OCI-LY1 (cell line): Measurements from ENCODE around the gene CD55.

Source experiments
- EZH2 ChIP-seq: fragments of 200-600 bp; sonication (generic), shearing (Covaris generic); IDR thresholded peaks from 2 replicates; pipeline ENCODE4 v1.8.0; 2017; ENCODE audit warnings: borderline replicate concordance, mixed run types, mild to moderate bottlenecking, antibody characterized with exemption, low read length, moderate library complexity, mixed read lengths
- TF ChIP-seq, protein P1 (sequence below): fragments of 200-600 bp; sonication (generic), shearing (Covaris generic); IDR thresholded peaks from 2 replicates; pipeline ENCODE4 v1.5.1; 2017; ENCODE audit warnings: mild to moderate bottlenecking, antibody characterized with exemption, low read length, moderate library complexity, mixed read lengths

GRCh38 chr1:207313131-207313530, 8.3 kb upstream of the CD55 start:
- TF ChIP-seq, protein P1, sequence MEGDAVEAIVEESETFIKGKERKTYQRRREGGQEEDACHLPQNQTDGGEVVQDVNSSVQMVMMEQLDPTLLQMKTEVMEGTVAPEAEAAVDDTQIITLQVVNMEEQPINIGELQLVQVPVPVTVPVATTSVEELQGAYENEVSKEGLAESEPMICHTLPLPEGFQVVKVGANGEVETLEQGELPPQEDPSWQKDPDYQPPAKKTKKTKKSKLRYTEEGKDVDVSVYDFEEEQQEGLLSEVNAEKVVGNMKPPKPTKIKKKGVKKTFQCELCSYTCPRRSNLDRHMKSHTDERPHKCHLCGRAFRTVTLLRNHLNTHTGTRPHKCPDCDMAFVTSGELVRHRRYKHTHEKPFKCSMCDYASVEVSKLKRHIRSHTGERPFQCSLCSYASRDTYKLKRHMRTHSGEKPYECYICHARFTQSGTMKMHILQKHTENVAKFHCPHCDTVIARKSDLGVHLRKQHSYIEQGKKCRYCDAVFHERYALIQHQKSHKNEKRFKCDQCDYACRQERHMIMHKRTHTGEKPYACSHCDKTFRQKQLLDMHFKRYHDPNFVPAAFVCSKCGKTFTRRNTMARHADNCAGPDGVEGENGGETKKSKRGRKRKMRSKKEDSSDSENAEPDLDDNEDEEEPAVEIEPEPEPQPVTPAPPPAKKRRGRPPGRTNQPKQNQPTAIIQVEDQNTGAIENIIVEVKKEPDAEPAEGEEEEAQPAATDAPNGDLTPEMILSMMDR, result no peak
- no peak for TF ChIP-seq EZH2
